GM12872 (cell line): ENCODE measurements around the gene PGLYRP2.
A peak's percentile ranks its signal among the peaks of the same experiment; 100 is the strongest.

Experiments used
- CTCF ChIP-seq: IDR thresholded peaks from 3 replicates; pipeline ENCODE4 v1.5.1; 2011; ENCODE audit warnings: low read depth, mild to moderate bottlenecking, low read length, moderate library complexity; ENCODE audit not compliant: insufficient read depth

The PGLYRP2 gene

GRCh38 chr19:15453906-15454860 lies 25.1 kb downstream of the PGLYRP2 start:
- TF ChIP-seq CTCF = peak; percentile 44; the same call in 2 of the 3 replicates

- no peak for TF ChIP-seq CTCF
These were observed 26.2 kb downstream of the PGLYRP2 start for GRCh38 chr19:15453091-15453578.

- TF ChIP-seq CTCF = no peak
These were observed 26.9 kb downstream of the PGLYRP2 start for GRCh38 chr19:15452111-15453047.

GRCh38 chr19:15450528-15450890 lies 28.8 kb downstream of the PGLYRP2 start:
- TF ChIP-seq CTCF = no peak

- TF ChIP-seq CTCF = no peak
These were observed 29.4 kb downstream of the PGLYRP2 start, which contains the start of gene WIZ for GRCh38 chr19:15449620-15450527. Gene WIZ (minus strand): TSS chr19:15449956. CDS start chr19:15448307, 1,649 bp downstream.

- TF ChIP-seq CTCF = no peak
These were observed 30.3 kb downstream of the PGLYRP2 start for GRCh38 chr19:15448778-15449619.
